Gastroesophageal sphincter (tissue), 4 donors: ENCODE results near the gene AHI1. TPM values are rescaled to one million over a fixed set of nuclear protein-coding genes. Genes with fewer than 3 reads are reported as not detected.

Experiments used
- ATAC-seq: fragments of 150-250 bp; one replicate; pipeline ENCODE4 v1.9.1; 2016; ENCODE audit warnings: mild to moderate bottlenecking, moderate library complexity
- H3K27ac ChIP-seq, 4 donors: fragments of 200-600 bp; sonication (generic) in 3 of 4; 1 replicate in 3 of 4; 2 replicates in 1 of 4; pipeline ENCODE4 v1.5.1; 2016 to 2019
- H3K27me3 ChIP-seq: fragments of 200-600 bp; sonication (generic); one replicate; pipeline ENCODE4 v1.5.1; 2019
- H3K36me3 ChIP-seq, 2 donors: fragments of 200-600 bp; sonication (generic); one replicate each; pipeline ENCODE4 v1.5.1; 2019; ENCODE audit warnings: control low read depth in 1 of 2
- H3K4me1 ChIP-seq, 3 donors: fragments of 200-600 bp; sonication (generic); 1 replicate in 2 of 3; 2 replicates in 1 of 3; pipeline ENCODE4 v1.5.1; 2016 to 2019; ENCODE audit warnings: control low read depth in 2 of 3
- H3K4me3 ChIP-seq, 2 donors: fragments of 200-600 bp; sonication (generic); one replicate each; pipeline ENCODE4 v1.5.1; 2019; ENCODE audit warnings: mild to moderate bottlenecking in 1 of 2, moderate library complexity in 1 of 2
- H3K9me3 ChIP-seq, 3 donors: fragments of 200-600 bp; sonication (generic); one replicate each; pipeline ENCODE4 v1.5.1; 2017 to 2019; ENCODE audit warnings: control low read depth in 2 of 3
- CTCF ChIP-seq, 4 experiments: fragments of 200-600 bp in 2 of 4; fragments of 450-650 bp in 2 of 4; sonication (generic) in 1 of 4; IDR thresholded peaks; one replicate each; pipeline ENCODE4 v1.5.1; 2017 to 2019; ENCODE audit warnings: antibody characterized with exemption in 4 of 4, mild to moderate bottlenecking in 2 of 4, moderate library complexity in 2 of 4
- EP300 ChIP-seq: sonication (generic); formaldehyde crosslinking; IDR thresholded peaks from one replicate; pipeline ENCODE4 v1.6.1; 2017; ENCODE audit warnings: antibody characterized with exemption, mild to moderate bottlenecking
- POLR2A ChIP-seq, 2 donors: fragments of 450-650 bp; IDR thresholded peaks; one replicate each; pipeline ENCODE4 v1.6.1; 2017; ENCODE audit warnings: antibody characterized with exemption in 2 of 2, mild to moderate bottlenecking in 2 of 2, moderate library complexity in 1 of 2
- POLR2AphosphoS5 ChIP-seq: sonication (generic); formaldehyde crosslinking; IDR thresholded peaks from one replicate; pipeline ENCODE4 v1.6.1; 2017; ENCODE audit warnings: antibody characterized with exemption
- WGBS, 2 donors: methylation state at CpG; one replicate each; pipeline ENCODE4 v1.1.5; 2018; ENCODE audit warnings: low coverage in 1 of 2; 5-methylcytosine and 5-hydroxymethylcytosine counted together
- total RNA-seq, 4 donors: library from RNA; depleted of rRNA; stranded (reverse); fragments of >200 nt; gene quantifications; one replicate each; pipeline ENCODE4 v1.1.0, GENCODE V29; 2016

Gene AHI1
- total RNA-seq, 4 donors from 2014 or later, result 16.7 to 35.9 (median 27.0) TPM

- H3K4me1 ChIP-seq, result no peaks in the 10 kb centered on the region
- no peaks in the 10 kb centered on the region for H3K9me3 ChIP-seq
- no peak for ATAC-seq
- H3K4me3 ChIP-seq, result no peak overlapping the region
- no peak overlapping the region for H3K27ac ChIP-seq
- WGBS, 2 donors, result 76 to 94% methylated on average over 3 to 5 of the region's 5 CpGs
- TF ChIP-seq POLR2A (IDR thresholded peaks at IDR 0.05) (no peak), POLR2AphosphoS5 (no peak), EP300 (no peak), CTCF (IDR thresholded peaks at IDR 0.05) (no peak)
- no peaks in the 10 kb centered on the region for H3K27me3 ChIP-seq
- peaks cover 0 to 19% of the 10 kb centered on the region in 2 donors for H3K36me3 ChIP-seq
Observed at GRCh38 chr6:135306740-135307420, 190.7 kb downstream of the AHI1 start.

- no peaks in the 10 kb centered on the region for H3K27me3 ChIP-seq
- WGBS, 2 donors, result 85 to 94% methylated on average over 2 of the region's 2 CpGs
- no peaks in the 10 kb centered on the region for H3K9me3 ChIP-seq
- no peaks in the 10 kb centered on the region for H3K4me1 ChIP-seq
- ATAC-seq, result no peak
- peaks cover 0 to 19% of the 10 kb centered on the region in 2 donors for H3K36me3 ChIP-seq
- H3K4me3 ChIP-seq, result no peak overlapping the region
- no peak overlapping the region for H3K27ac ChIP-seq
- TF ChIP-seq POLR2AphosphoS5, result no peak
- no peak for TF ChIP-seq CTCF (IDR thresholded peaks at IDR 0.05)
- no peak for TF ChIP-seq EP300
- no peak for TF ChIP-seq POLR2A (IDR thresholded peaks at IDR 0.05)
Observed at GRCh38 chr6:135306166-135306565, 191.4 kb downstream of the AHI1 start.

- Histone ChIP-seq H3K4me3 (no peak overlapping the region), H3K9me3 (no peaks in the 10 kb centered on the region), H3K27ac (no peak overlapping the region), H3K27me3 (no peaks in the 10 kb centered on the region), H3K36me3 (peaks cover 0 to 19% of the 10 kb centered on the region in 2 donors), H3K4me1 (no peaks in the 10 kb centered on the region)
- 100% methylated on average over 1 of the region's 1 CpG for WGBS, 2 donors
- TF ChIP-seq POLR2A (IDR thresholded peaks at IDR 0.05) (no peak), POLR2AphosphoS5 (no peak), EP300 (no peak), CTCF (IDR thresholded peaks at IDR 0.05) (no peak)
- ATAC-seq, result no peak
Observed at GRCh38 chr6:135305684-135306083, 191.9 kb downstream of the AHI1 start.

GRCh38 chr6:135304883-135305282, 192.7 kb downstream of the AHI1 start:
- H3K4me3 ChIP-seq, result no peak overlapping the region
- H3K9me3 ChIP-seq, result no peaks in the 10 kb centered on the region
- no peaks in the 10 kb centered on the region for H3K27me3 ChIP-seq
- ATAC-seq, result no peak
- 87 to 91% methylated on average over 3 to 4 of the region's 4 CpGs for WGBS, 2 donors
- no peak for TF ChIP-seq EP300
- peaks cover 0 to 26% of the 10 kb centered on the region in 2 donors for H3K36me3 ChIP-seq
- H3K27ac ChIP-seq, result no peak overlapping the region
- no peaks in the 10 kb centered on the region for H3K4me1 ChIP-seq

- Histone ChIP-seq H3K36me3 (peaks cover 0 to 34% of the 10 kb centered on the region in 2 donors), H3K27me3 (no peaks in the 10 kb centered on the region), H3K27ac (no peak overlapping the region), H3K4me1 (no peaks in the 10 kb centered on the region), H3K9me3 (no peaks in the 10 kb centered on the region), H3K4me3 (no peak overlapping the region)
- TF ChIP-seq POLR2A (IDR thresholded peaks at IDR 0.05) (no peak), CTCF (IDR thresholded peaks at IDR 0.05) (no peak), EP300 (no peak), POLR2AphosphoS5 (no peak)
- no peak for ATAC-seq
Observed at GRCh38 chr6:135301304-135301703, 196.2 kb downstream of the AHI1 start.
